IMR-90 (cell line): ENCODE measurements around the gene HMX1. TPM values are rescaled to one million over a fixed set of nuclear protein-coding genes. Genes with fewer than 3 reads are reported as not detected.

Source experiments
- ATAC-seq: fragments of 200-7000 bp; cut with Tn5 transposase; 2 replicates; pipeline ENCODE4 v1.9.1; 2020; ENCODE audit warnings: low read depth, mild to moderate bottlenecking, moderate library complexity
- BruUV-seq: library from RNA; stranded (reverse); fragments of 400-500 nt; replicated peaks from 2 replicates; lab custom pipeline; 2021; lab: Mats Ljungman, UMichigan
- CTCF ChIA-PET: fragments of 300-600 bp; formaldehyde crosslinking; extraction: SDS; loops from one replicate; lab custom pipeline; 2021; ENCODE audit warnings: antibody characterized with exemption; lab: Yijun Ruan, JAX
- POLR2A ChIA-PET: fragments of 300-600 bp; sonication (Branson Sonifier 250); formaldehyde crosslinking; loops from one replicate; lab custom pipeline; 2022; ENCODE audit warnings: antibody characterized with exemption; ENCODE audit not compliant: unreplicated experiment; lab: Charles Lee
- DNase-seq: peaks from one replicate; pipeline ENCODE4 v3.0.0; 2013
- H2AFZ ChIP-seq: replicated peaks from 2 replicates; pipeline ENCODE3; 2013; ENCODE audit warnings: low read length, mild to moderate bottlenecking; ENCODE audit not compliant: poor library complexity
- H2AK5ac ChIP-seq: 2 replicates; pipeline ENCODE4 v1.6.1; 2013; ENCODE audit warnings: low read depth, low read length, inconsistent platforms
- H2AK9ac ChIP-seq: replicated peaks from 2 replicates; pipeline ENCODE3; 2013; ENCODE audit warnings: mild to moderate bottlenecking, low read depth, low read length, moderate library complexity; ENCODE audit not compliant: poor library complexity
- H2BK120ac ChIP-seq: 2 replicates; pipeline ENCODE4 v1.6.1; 2013; ENCODE audit warnings: low read depth, low read length, inconsistent platforms
- H2BK15ac ChIP-seq: 3 replicates; pipeline ENCODE4 v1.6.1; 2013; ENCODE audit warnings: low read depth, low read length, inconsistent platforms
- H2BK20ac ChIP-seq: 2 replicates; pipeline ENCODE4 v1.6.1; 2013; ENCODE audit warnings: low read depth, mild to moderate bottlenecking, inconsistent platforms, low read length, moderate library complexity
- H2BK5ac ChIP-seq: 2 replicates; pipeline ENCODE4 v1.6.1; 2013; ENCODE audit warnings: mild to moderate bottlenecking, low read depth, low read length, inconsistent platforms; ENCODE audit not compliant: poor library complexity, severe bottlenecking
- H3K14ac ChIP-seq: replicated peaks from 2 replicates; pipeline ENCODE4 v1.6.1; 2013; ENCODE audit warnings: low read depth, low read length, inconsistent platforms
- H3K18ac ChIP-seq: 2 replicates; pipeline ENCODE4 v1.6.1; 2013; ENCODE audit warnings: low read depth, low read length, control low read depth
- H3K23ac ChIP-seq: 2 replicates; pipeline ENCODE4 v1.6.1; 2013; ENCODE audit warnings: low read depth, low read length, inconsistent platforms
- H3K27ac ChIP-seq: 2 replicates; pipeline ENCODE4 v1.5.1; 2013; ENCODE audit warnings: mild to moderate bottlenecking, control low read depth, low read length; ENCODE audit not compliant: insufficient read depth
- H3K27me3 ChIP-seq: 2 replicates; pipeline ENCODE4 v1.6.1; 2013; ENCODE audit warnings: low read length; ENCODE audit not compliant: control insufficient read depth, insufficient read depth
- H3K36me3 ChIP-seq: 2 replicates; pipeline ENCODE4 v1.6.1; 2013; ENCODE audit warnings: low read length, mixed read lengths; ENCODE audit not compliant: control insufficient read depth, insufficient read depth
- H3K4ac ChIP-seq: 2 replicates; pipeline ENCODE4 v1.6.1; 2013; ENCODE audit warnings: low read depth, low read length, inconsistent platforms
- H3K4me1 ChIP-seq: 2 replicates; pipeline ENCODE4 v1.6.1; 2013; ENCODE audit warnings: low read length, mixed read lengths; ENCODE audit not compliant: control insufficient read depth, insufficient read depth
- H3K4me2 ChIP-seq: 2 replicates; pipeline ENCODE4 v1.6.1; 2013; ENCODE audit warnings: low read depth, mild to moderate bottlenecking, control low read depth, low read length, moderate library complexity
- H3K4me3 ChIP-seq: 2 replicates; pipeline ENCODE4 v1.5.1; 2013; ENCODE audit warnings: low read depth, mild to moderate bottlenecking, control low read depth, low read length, moderate library complexity; ENCODE audit not compliant: insufficient read depth
- H3K56ac ChIP-seq: 2 replicates; pipeline ENCODE4 v1.6.1; 2013; ENCODE audit warnings: low read length, inconsistent platforms; ENCODE audit not compliant: insufficient read depth; ENCODE audit errors: extremely low read depth
- H3K79me1 ChIP-seq, 2 experiments: 2 replicates each; pipeline ENCODE4 v1.6.1; 2013; ENCODE audit warnings: low read length in 2 of 2, inconsistent platforms in 1 of 2, low read depth in 1 of 2
- H3K9ac ChIP-seq: 2 replicates; pipeline ENCODE4 v1.6.1; 2013; ENCODE audit warnings: low read depth, low read length, control low read depth
- H3K9me1 ChIP-seq: 2 replicates; pipeline ENCODE4 v1.6.1; 2013; ENCODE audit warnings: low read length, inconsistent platforms; ENCODE audit not compliant: insufficient read depth
- H3K9me3 ChIP-seq: 2 replicates; pipeline ENCODE4 v1.6.1; 2013; ENCODE audit warnings: low read length; ENCODE audit not compliant: control insufficient read depth, insufficient read depth
- H4K20me1 ChIP-seq: 2 replicates; pipeline ENCODE4 v1.6.1; 2013; ENCODE audit warnings: low read length, inconsistent platforms; ENCODE audit not compliant: insufficient read depth
- H4K5ac ChIP-seq: 2 replicates; pipeline ENCODE4 v1.6.1; 2013; ENCODE audit warnings: mild to moderate bottlenecking, low read depth, low read length, control low read depth
- H4K8ac ChIP-seq, 2 experiments: 2 replicates each; pipeline ENCODE4 v1.6.1; 2013; ENCODE audit warnings: low read depth in 2 of 2, low read length in 2 of 2, control low read depth in 1 of 2, inconsistent platforms in 1 of 2
- H4K91ac ChIP-seq: 2 replicates; pipeline ENCODE4 v1.6.1; 2013; ENCODE audit warnings: low read depth, low read length, inconsistent platforms; ENCODE audit not compliant: insufficient read depth
- BHLHE40 ChIP-seq: fragments of 150-350 bp; IDR thresholded peaks from 2 replicates; pipeline ENCODE4 v1.6.1; 2016; ENCODE audit warnings: mild to moderate bottlenecking, low read depth, low read length
- CEBPB ChIP-seq: IDR thresholded peaks from 2 replicates; pipeline ENCODE4 v1.6.1; 2012; ENCODE audit warnings: low read depth, low read length, improper control_type of control experiment
- FOS ChIP-seq: fragments of 150-350 bp; IDR thresholded peaks from 2 replicates; pipeline ENCODE4 v1.6.1; 2016; ENCODE audit warnings: low read depth, low read length
- MAFK ChIP-seq: IDR thresholded peaks from 2 replicates; pipeline ENCODE4 v1.6.1; 2012; ENCODE audit warnings: low read depth, low read length, improper control_type of control experiment
- MAZ ChIP-seq: IDR thresholded peaks from 2 replicates; pipeline ENCODE4 v1.6.1; 2012; ENCODE audit warnings: low read depth, mild to moderate bottlenecking, low read length, improper control_type of control experiment, moderate library complexity, borderline replicate concordance
- NFE2L2 ChIP-seq: fragments of 150-350 bp; IDR thresholded peaks from 2 replicates; pipeline ENCODE4 v1.6.1; 2016; ENCODE audit warnings: low read depth, mild to moderate bottlenecking, low read length
- POLR2A ChIP-seq: IDR thresholded peaks from 2 replicates; pipeline ENCODE4 v1.6.1; 2012; ENCODE audit warnings: mild to moderate bottlenecking, low read depth, low read length
- RFX5 ChIP-seq: IDR thresholded peaks from 2 replicates; pipeline ENCODE4 v1.8.0; 2012; ENCODE audit warnings: low read depth, mild to moderate bottlenecking, low read length, moderate library complexity
- SMC3 ChIP-seq: fragments of 150-350 bp; IDR thresholded peaks from 2 replicates; pipeline ENCODE4 v1.6.1; 2016; ENCODE audit warnings: low read depth, mild to moderate bottlenecking, antibody characterized with exemption, low read length, moderate library complexity
- whole genome bisulfite sequencing, 2 experiments: methylation state at CpG; one replicate each; pipeline versions ENCODE4 v1.1.5 to v1.1.7; 2013; ENCODE audit warnings: missing lambda C conversion rate in 2 of 2; ENCODE audit not compliant: insufficient read length in 1 of 2; ENCODE audit errors: extremely low coverage in 2 of 2; 5-methylcytosine and 5-hydroxymethylcytosine counted together
- dilution Hi-C: fragments of 300-500 bp; cut with HindIII; formaldehyde crosslinking; loops from one replicate; pipeline ENCODE4 v1.14.3; 2018; ENCODE audit warnings: low sequenced_read_pairs; ENCODE audit not compliant: unreplicated experiment
- in situ Hi-C: fragments of 300-500 bp; cut with MboI; formaldehyde crosslinking; loops from 3 replicates; pipeline ENCODE4 v1.14.3; 2019; ENCODE audit warnings: low sequenced_read_pairs, inconsistent platforms, mixed read lengths
- intact Hi-C: fragments of 100-400 bp; cut with micrococcal nuclease; formaldehyde crosslinking; loops from 2 replicates; pipeline ENCODE4 v1.10.0; 2022
- polyA plus RNA-seq, 3 experiments: library from polyadenylated mRNA; depleted of rRNA; stranded (reverse); fragments of >200 nt; gene quantifications; 2 replicates each; pipeline ENCODE4 v1.2.3, GENCODE V29; 2012; ENCODE audit warnings: low replicate concordance in 1 of 3
- total RNA-seq: library from RNA; depleted of rRNA; stranded (reverse); fragments of >200 nt; gene quantifications from 2 replicates; pipeline ENCODE4 v1.2.3, GENCODE V29; 2012
- TF ChIP-seq, protein P1 (sequence below): fragments of 150-350 bp; IDR thresholded peaks from 2 replicates; pipeline ENCODE4 v1.6.1; 2017; ENCODE audit warnings: mild to moderate bottlenecking, antibody characterized with exemption, low read length, low read depth
- TF ChIP-seq, protein P2 (sequence below): fragments of 150-350 bp; IDR thresholded peaks from 2 replicates; pipeline ENCODE4 v1.6.1; 2016; ENCODE audit warnings: low read depth, mild to moderate bottlenecking, low read length, moderate library complexity, borderline replicate concordance

The HMX1 gene
- total and polyA plus RNA-seq, 2 of the 4 experiments (the other 2 are of a cell fraction), result not detected

DNA sequence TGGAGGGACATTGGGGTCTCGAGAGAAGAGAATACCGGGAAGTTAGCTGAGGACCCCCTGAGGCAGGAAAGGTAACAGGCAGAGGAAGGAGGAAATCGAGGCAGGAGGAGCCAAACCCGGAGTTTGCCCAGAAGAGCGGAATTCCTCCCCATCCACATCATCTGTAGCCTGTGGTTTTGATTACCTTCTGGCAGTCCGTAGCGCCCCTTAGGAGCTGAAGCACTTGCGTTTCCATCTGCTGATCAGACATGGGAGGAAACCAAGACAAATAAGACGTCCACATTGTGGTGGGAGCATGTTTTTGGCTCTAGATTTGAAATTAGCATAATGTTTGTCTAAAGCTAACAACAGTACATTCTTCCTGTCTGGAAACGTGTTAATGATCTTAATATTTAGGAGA lies 26.8 kb upstream of the HMX1 start:
- TF ChIP-seq POLR2A (no peak), RFX5 (no peak), MAZ (no peak), SMC3 (no peak), MAFK (no peak), BHLHE40 (no peak), FOS (no peak), CEBPB (no peak), NFE2L2 (no peak)
- TF ChIP-seq, protein P1, sequence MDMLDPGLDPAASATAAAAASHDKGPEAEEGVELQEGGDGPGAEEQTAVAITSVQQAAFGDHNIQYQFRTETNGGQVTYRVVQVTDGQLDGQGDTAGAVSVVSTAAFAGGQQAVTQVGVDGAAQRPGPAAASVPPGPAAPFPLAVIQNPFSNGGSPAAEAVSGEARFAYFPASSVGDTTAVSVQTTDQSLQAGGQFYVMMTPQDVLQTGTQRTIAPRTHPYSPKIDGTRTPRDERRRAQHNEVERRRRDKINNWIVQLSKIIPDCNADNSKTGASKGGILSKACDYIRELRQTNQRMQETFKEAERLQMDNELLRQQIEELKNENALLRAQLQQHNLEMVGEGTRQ, result no peak
- TF ChIP-seq, protein P2, sequence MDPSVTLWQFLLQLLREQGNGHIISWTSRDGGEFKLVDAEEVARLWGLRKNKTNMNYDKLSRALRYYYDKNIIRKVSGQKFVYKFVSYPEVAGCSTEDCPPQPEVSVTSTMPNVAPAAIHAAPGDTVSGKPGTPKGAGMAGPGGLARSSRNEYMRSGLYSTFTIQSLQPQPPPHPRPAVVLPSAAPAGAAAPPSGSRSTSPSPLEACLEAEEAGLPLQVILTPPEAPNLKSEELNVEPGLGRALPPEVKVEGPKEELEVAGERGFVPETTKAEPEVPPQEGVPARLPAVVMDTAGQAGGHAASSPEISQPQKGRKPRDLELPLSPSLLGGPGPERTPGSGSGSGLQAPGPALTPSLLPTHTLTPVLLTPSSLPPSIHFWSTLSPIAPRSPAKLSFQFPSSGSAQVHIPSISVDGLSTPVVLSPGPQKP, result no peak
- H3K4me1 ChIP-seq, result no peaks in the 10 kb centered on the region
- no peak overlapping the region for H3K18ac ChIP-seq
- no peak overlapping the region for H3K23ac ChIP-seq
- H4K8ac ChIP-seq, result no peak overlapping the region
- no peak overlapping the region for H2BK5ac ChIP-seq
- no peak overlapping the region for H3K4me3 ChIP-seq
- H2AK5ac ChIP-seq, result no peak overlapping the region
- H3K4me2 ChIP-seq, result no peak overlapping the region
- no peak overlapping the region for H4K5ac ChIP-seq
- H3K56ac ChIP-seq, result no peak overlapping the region
- in situ Hi-C loops (no loop called here), intact Hi-C loops (no loop called here), dilution Hi-C loops (no loop called here)
- H3K27me3 ChIP-seq, result peaks cover 13% of the 10 kb centered on the region
- H2BK120ac ChIP-seq, result no peak overlapping the region
- H3K9me1 ChIP-seq, result no peaks in the 10 kb centered on the region
- H3K79me1 ChIP-seq, result no peaks in the 10 kb centered on the region
- H3K4ac ChIP-seq, result no peak overlapping the region
- H2BK15ac ChIP-seq, result no peak overlapping the region
- no peak overlapping the region for H3K27ac ChIP-seq
- WGBS, 2 experiments, result no CpG with 5 or more reads among the region's 10 CpGs
- peaks cover 13% of the 10 kb centered on the region for H3K9me3 ChIP-seq
- ChIA-PET CTCF (no interaction called here), POLR2A (no interaction called here)
- DNase-seq (no peak), ATAC-seq (no peak)
- H3K9ac ChIP-seq, result no peak overlapping the region
- H2AK9ac ChIP-seq, result no peak overlapping the region
- H2BK20ac ChIP-seq, result no peak overlapping the region
- no peak overlapping the region for H2AFZ ChIP-seq
- no peaks in the 10 kb centered on the region for H4K20me1 ChIP-seq
- no TSS peak for BruUV-seq
- H4K91ac ChIP-seq, result no peak overlapping the region
- H3K14ac ChIP-seq, result no peak overlapping the region
- H3K36me3 ChIP-seq, result no peaks in the 10 kb centered on the region
